Caco-2 (cell line): ENCODE measurements around the gene CCDC137. TPM values are rescaled to one million over a fixed set of nuclear protein-coding genes. Genes with fewer than 3 reads are reported as not detected.
"Not testable (repeated sequence)": the region's sequence is repeated elsewhere in the genome, so short reads cannot be mapped to it uniquely, and the experiment has no call there.

Experiments used
- BruUV-seq: library from RNA; stranded (reverse); fragments of 400-500 nt; replicated peaks from 2 replicates; lab custom pipeline; 2021; lab: Mats Ljungman, UMichigan
- CTCF ChIA-PET: fragments of 300-600 bp; sonication (Branson Sonifier 250); formaldehyde crosslinking; loops from one replicate; lab custom pipeline; 2022; ENCODE audit warnings: antibody characterized with exemption; lab: Charles Lee
- POLR2A ChIA-PET: fragments of 300-600 bp; sonication (Branson Sonifier 250); formaldehyde crosslinking; loops from one replicate; lab custom pipeline; 2022; ENCODE audit warnings: antibody characterized with exemption; lab: Charles Lee
- DNase-seq, 2 experiments: peaks; one replicate each; pipeline versions ENCODE4 v3.0.0 to v3.0.0-alpha.2; 2020 to 2022
- H3K27me3 ChIP-seq: replicated peaks from 2 replicates; pipeline ENCODE4 v1.6.0; 2011; ENCODE audit warnings: low read length; ENCODE audit not compliant: control insufficient read depth, insufficient read depth
- H3K36me3 ChIP-seq: 2 replicates; pipeline ENCODE4 v1.5.1; 2011; ENCODE audit warnings: low read length; ENCODE audit not compliant: control insufficient read depth, insufficient read depth
- H3K4me1 ChIP-seq: fragments of 250-450 bp; sonication (Bioruptor Pico); 2 replicates; pipeline ENCODE4 v1.5.1; 2020; ENCODE audit warnings: mild to moderate bottlenecking
- H3K4me3 ChIP-seq: 2 replicates; pipeline ENCODE4 v1.5.1; 2011; ENCODE audit warnings: low read depth, mild to moderate bottlenecking, control low read depth, low read length
- H3K9me3 ChIP-seq: fragments of 250-450 bp; sonication (Bioruptor Pico); 2 replicates; pipeline ENCODE4 v1.5.1; 2020; ENCODE audit warnings: mild to moderate bottlenecking, moderate library complexity
- H3K27ac Mint-ChIP-seq: one replicate; pipeline ENCODE4 v1.8.0; 2022; ENCODE audit warnings: mixed read lengths; ENCODE audit not compliant: unreplicated experiment
- H3K27me3 Mint-ChIP-seq: one replicate; pipeline ENCODE4 v1.8.0; 2022; ENCODE audit warnings: mixed read lengths; ENCODE audit not compliant: insufficient read depth, unreplicated experiment
- H3K36me3 Mint-ChIP-seq: one replicate; pipeline ENCODE4 v1.8.0; 2022; ENCODE audit warnings: mild to moderate bottlenecking, mixed read lengths; ENCODE audit not compliant: insufficient read depth, unreplicated experiment
- H3K4me1 Mint-ChIP-seq: one replicate; pipeline ENCODE4 v1.8.0; 2022; ENCODE audit warnings: low read depth, mixed read lengths; ENCODE audit not compliant: unreplicated experiment
- H3K4me3 Mint-ChIP-seq: one replicate; pipeline ENCODE4 v1.8.0; 2022; ENCODE audit warnings: mild to moderate bottlenecking, moderate library complexity, mixed read lengths; ENCODE audit not compliant: unreplicated experiment
- H3K9me3 Mint-ChIP-seq: one replicate; pipeline ENCODE4 v1.8.0; 2022; ENCODE audit warnings: mixed read lengths; ENCODE audit not compliant: unreplicated experiment
- intact Hi-C: fragments of 100-400 bp; cut with micrococcal nuclease; formaldehyde crosslinking; loops from one replicate; pipeline ENCODE4 v1.10.0; 2022; ENCODE audit not compliant: unreplicated experiment
- total RNA-seq: library from RNA; stranded (reverse); gene quantifications from 2 replicates; pipeline ENCODE4 v1.2.3, GENCODE V29; 2022
- TF ChIP-seq, protein P1 (sequence below), 2 experiments: fragments of 200-600 bp in 1 of 2; IDR thresholded peaks; 1 replicate in 1 of 2; 2 replicates in 1 of 2; pipeline versions ENCODE4 v1.5.1 to v1.8.0; 2011 to 2022; ENCODE audit warnings: antibody characterized with exemption in 1 of 2, control low read depth in 1 of 2, inconsistent platforms in 1 of 2, low read depth in 1 of 2, low read length in 1 of 2, mild to moderate bottlenecking in 1 of 2, moderate library complexity in 1 of 2; ENCODE audit not compliant: insufficient read depth in 1 of 2, severe bottlenecking in 1 of 2, unreplicated experiment in 1 of 2

CCDC137 gene
- total RNA-seq, 1 experiment from 2014 or later: 50.5 TPM

DNA sequence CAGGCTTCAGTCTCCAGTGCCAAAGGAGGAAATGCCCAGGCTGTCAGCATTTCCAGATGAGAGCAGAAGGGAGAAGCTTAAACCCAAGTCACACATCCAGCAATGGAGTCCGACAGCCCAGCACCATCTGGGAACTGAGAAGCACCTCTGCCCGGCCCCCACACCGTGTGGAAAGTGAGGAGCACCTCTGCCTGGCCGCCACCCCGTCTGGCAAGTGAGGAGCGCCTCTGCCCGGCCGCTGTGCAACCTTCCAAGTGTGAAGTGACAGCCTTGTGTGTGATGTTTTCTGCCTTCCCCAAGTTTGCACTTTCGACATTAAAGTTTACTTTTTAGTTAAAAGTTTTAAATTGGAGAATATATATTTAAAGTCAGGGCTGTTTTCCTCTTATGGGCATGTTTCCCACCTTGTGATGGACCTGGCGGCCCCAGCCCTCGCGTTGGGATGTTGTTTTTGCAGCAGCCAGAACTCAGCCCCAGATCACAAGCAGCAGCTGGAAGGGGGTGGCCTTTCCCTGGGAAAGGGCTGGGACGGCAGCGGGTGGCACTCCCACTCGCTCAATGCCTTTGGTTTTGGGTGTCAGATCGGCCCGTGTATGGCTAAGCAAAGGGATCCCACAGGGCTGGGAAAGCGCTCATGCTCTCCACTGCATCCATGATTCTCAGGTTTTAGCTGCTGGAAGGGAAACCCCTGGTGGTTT, 7.2 kb downstream of the CCDC137 start:
- TF ChIP-seq, protein P1, sequence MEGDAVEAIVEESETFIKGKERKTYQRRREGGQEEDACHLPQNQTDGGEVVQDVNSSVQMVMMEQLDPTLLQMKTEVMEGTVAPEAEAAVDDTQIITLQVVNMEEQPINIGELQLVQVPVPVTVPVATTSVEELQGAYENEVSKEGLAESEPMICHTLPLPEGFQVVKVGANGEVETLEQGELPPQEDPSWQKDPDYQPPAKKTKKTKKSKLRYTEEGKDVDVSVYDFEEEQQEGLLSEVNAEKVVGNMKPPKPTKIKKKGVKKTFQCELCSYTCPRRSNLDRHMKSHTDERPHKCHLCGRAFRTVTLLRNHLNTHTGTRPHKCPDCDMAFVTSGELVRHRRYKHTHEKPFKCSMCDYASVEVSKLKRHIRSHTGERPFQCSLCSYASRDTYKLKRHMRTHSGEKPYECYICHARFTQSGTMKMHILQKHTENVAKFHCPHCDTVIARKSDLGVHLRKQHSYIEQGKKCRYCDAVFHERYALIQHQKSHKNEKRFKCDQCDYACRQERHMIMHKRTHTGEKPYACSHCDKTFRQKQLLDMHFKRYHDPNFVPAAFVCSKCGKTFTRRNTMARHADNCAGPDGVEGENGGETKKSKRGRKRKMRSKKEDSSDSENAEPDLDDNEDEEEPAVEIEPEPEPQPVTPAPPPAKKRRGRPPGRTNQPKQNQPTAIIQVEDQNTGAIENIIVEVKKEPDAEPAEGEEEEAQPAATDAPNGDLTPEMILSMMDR (IDR thresholded peaks at IDR 0.05; ENCODE audit: insufficient read depth in 1 of 2, low read depth in 1 of 2, low read length in 1 of 2, severe bottlenecking in 1 of 2, unreplicated experiment in 1 of 2): no peak
- intact Hi-C loops: no loop called here
- no peaks in the 10 kb centered on the region for H3K9me3 Mint-ChIP-seq
- ChIA-PET POLR2A (no interaction called here), CTCF (no interaction called here)
- H3K36me3 Mint-ChIP-seq: peaks cover 84% of the 10 kb centered on the region
- peaks cover 5% of the 10 kb centered on the region for H3K4me1 Mint-ChIP-seq
- H3K27me3 Mint-ChIP-seq: no peaks in the 10 kb centered on the region
- Histone ChIP-seq H3K9me3 (no peaks in the 10 kb centered on the region), H3K36me3 (peaks cover 5% of the 10 kb centered on the region; the same call in 1 of the 2 replicates), H3K27me3 (no peaks in the 10 kb centered on the region), H3K4me3 (no peak overlapping the region), H3K4me1 (no peaks in the 10 kb centered on the region)
- BruUV-seq: no TSS peak
- peak overlapping the region; percentile 32 for H3K27ac Mint-ChIP-seq
- no peak for DNase-seq
- H3K4me3 Mint-ChIP-seq: no peak overlapping the region

- H3K36me3 ChIP-seq, intact Hi-C loops, H3K9me3 Mint-ChIP-seq, H3K4me1 Mint-ChIP-seq, H3K27me3 Mint-ChIP-seq, H3K9me3 ChIP-seq, BruUV-seq, H3K27me3 ChIP-seq, H3K27ac Mint-ChIP-seq, H3K4me1 ChIP-seq, H3K4me3 Mint-ChIP-seq, H3K4me3 ChIP-seq: not testable (repeated sequence)
- TF ChIP-seq, protein P1 (IDR thresholded peaks at IDR 0.05; ENCODE audit: insufficient read depth in 1 of 2, low read depth in 1 of 2, low read length in 1 of 2, severe bottlenecking in 1 of 2, unreplicated experiment in 1 of 2): peak; percentile 31 to 65
- peak; percentile 55 to 61 for DNase-seq
- ChIA-PET POLR2A (interaction anchor here (0.6 kb wide), 1 partner anchor 154 kb away, joined by 4 read pairs; no protein-coding TSS in a partner anchor), CTCF (interaction anchor here (1.0 kb wide), 1 partner anchor 27 kb away, joined by 5 read pairs; no protein-coding TSS in a partner anchor)
- H3K36me3 Mint-ChIP-seq: peaks cover 74% of the 10 kb centered on the region
These were observed 9.1 kb downstream of the CCDC137 start for GRCh38 chr17:81675515-81676221.

DNA sequence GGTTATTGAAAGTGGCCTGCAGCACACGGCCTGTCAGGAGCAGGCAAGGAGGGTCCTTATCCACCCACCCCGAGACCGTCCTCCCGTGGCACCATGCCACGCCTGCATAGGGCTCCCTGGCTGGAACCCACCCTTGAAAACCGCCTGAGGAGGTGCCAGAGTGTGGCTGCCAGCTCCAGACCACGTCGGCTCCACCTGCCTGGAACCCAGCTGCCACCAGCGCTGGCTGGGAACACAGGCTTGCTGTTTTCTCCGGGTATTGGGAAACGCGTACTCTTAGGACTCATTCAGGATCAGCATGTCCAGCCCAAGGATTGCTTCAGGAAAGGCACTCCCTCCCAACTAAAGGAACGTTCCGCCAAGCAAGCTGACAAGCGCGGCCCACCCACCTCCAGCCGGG, 10.4 kb downstream of the CCDC137 start:
- H3K36me3 ChIP-seq: peaks cover 1% of the 10 kb centered on the region; the same call in 1 of the 2 replicates
- Mint-ChIP-seq H3K9me3 (no peaks in the 10 kb centered on the region), H3K36me3 (peaks cover 62% of the 10 kb centered on the region), H3K4me1 (peaks cover 5% of the 10 kb centered on the region), H3K27ac (no peak overlapping the region), H3K27me3 (no peaks in the 10 kb centered on the region), H3K4me3 (no peak overlapping the region)
- H3K4me1 ChIP-seq: no peaks in the 10 kb centered on the region
- H3K9me3 ChIP-seq: no peaks in the 10 kb centered on the region
- no TSS peak for BruUV-seq
- ChIA-PET CTCF (interaction anchor here (0.6 kb wide), 1 partner anchor 195 kb away, joined by 4 read pairs; no protein-coding TSS in a partner anchor), POLR2A (no interaction called here)
- TF ChIP-seq, protein P1 (IDR thresholded peaks at IDR 0.05; ENCODE audit: insufficient read depth in 1 of 2, low read depth in 1 of 2, low read length in 1 of 2, severe bottlenecking in 1 of 2, unreplicated experiment in 1 of 2): no peak
- no peak for DNase-seq
- no peaks in the 10 kb centered on the region for H3K27me3 ChIP-seq
- intact Hi-C loops: no loop called here
- no peak overlapping the region for H3K4me3 ChIP-seq
